Left kidney (tissue), 2 donors: Measurements from ENCODE around the gene SH2D3C. TPM values are rescaled to one million over a fixed set of nuclear protein-coding genes. Genes with fewer than 3 reads are reported as not detected.
"Not testable (repeated sequence)": the region's sequence is repeated elsewhere in the genome, so short reads cannot be mapped to it uniquely, and the experiment has no call there.

Experiments used
- DNase-seq: peaks from one replicate; pipeline ENCODE4 v3.0.0-alpha.2; 2013
- polyA plus RNA-seq: library from polyadenylated mRNA; unstranded; fragments of 120-200 nt; gene quantifications from one replicate; pipeline ENCODE4 v1.2.1, GENCODE V29; 2013; ENCODE audit not compliant: insufficient read length

The SH2D3C gene
- polyA plus RNA-seq, 1 donor = 11.2 TPM

DNA sequence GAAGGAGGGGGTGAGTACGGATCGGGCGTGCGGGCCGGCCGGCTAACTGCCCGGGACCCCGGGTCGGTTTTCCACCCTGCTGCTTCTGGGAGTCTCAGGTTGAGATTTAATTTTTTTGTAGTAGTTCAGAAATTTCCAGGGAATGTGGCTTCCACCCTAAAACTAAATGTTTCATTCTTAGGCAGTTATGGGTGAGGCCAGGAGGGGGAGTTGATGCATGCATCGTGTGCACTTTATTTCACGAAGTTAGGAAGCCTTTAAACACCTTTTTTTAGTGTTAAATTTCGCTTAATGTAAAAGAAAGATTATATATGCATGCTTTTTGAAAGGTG lies 8.3 kb upstream of the SH2D3C start:
- no peak for DNase-seq

GRCh38 chr9:127785933-127786772 lies 7.7 kb upstream of the SH2D3C start, which contains the start of gene CDK9:
TSS of gene CDK9 (plus strand) at chr9:127786034. CDS start at chr9:127786149, 115 bp downstream.
- peak; percentile 90 for DNase-seq

GRCh38 chr9:127785023-127785932 lies 6.8 kb upstream of the SH2D3C start:
- DNase-seq = peak; percentile 88

GRCh38 chr9:127783111-127784008 lies 4.9 kb upstream of the SH2D3C start:
- DNase-seq = no peak

DNA sequence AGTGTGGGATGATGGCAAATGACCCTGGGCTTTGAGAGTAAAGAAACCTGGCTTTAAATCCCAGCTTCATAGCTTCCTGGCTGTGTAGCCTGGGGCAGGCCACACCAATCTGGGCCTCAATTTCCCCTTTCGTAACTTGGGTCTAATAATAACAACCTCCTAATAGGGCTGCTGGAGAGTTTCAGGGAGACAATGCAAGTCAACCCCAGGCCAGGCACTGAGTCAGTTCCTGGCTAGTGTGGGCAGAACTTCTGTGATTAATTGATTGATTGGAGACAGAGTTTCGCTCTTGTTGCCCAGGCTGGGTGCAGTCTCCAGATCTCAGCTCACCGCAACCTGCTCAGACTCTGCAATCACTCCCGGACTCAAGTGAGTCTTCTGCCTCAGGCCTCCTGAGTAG lies 3.3 kb upstream of the SH2D3C start:
- DNase-seq = no peak

DNA sequence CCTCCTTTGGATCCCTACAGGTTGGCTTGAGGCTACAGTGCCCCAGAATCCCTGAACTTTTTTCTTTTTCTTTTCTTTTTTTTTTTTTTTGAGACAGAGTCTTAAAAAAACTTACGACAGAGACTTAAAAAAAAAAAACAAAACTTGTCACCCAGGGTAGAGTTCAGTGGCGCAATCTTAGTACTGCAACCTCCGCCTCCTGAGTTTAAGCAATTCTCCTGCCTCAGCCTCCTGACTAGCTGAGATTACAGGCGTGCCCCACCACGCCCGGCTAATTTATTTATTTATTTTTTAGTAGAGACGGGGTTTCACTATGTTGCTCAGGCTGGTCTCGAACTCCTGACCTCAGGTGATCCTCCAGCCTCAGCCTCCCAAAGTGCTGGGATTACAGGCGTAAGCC lies 2.4 kb upstream of the SH2D3C start:
- not testable (repeated sequence) for DNase-seq

DNA sequence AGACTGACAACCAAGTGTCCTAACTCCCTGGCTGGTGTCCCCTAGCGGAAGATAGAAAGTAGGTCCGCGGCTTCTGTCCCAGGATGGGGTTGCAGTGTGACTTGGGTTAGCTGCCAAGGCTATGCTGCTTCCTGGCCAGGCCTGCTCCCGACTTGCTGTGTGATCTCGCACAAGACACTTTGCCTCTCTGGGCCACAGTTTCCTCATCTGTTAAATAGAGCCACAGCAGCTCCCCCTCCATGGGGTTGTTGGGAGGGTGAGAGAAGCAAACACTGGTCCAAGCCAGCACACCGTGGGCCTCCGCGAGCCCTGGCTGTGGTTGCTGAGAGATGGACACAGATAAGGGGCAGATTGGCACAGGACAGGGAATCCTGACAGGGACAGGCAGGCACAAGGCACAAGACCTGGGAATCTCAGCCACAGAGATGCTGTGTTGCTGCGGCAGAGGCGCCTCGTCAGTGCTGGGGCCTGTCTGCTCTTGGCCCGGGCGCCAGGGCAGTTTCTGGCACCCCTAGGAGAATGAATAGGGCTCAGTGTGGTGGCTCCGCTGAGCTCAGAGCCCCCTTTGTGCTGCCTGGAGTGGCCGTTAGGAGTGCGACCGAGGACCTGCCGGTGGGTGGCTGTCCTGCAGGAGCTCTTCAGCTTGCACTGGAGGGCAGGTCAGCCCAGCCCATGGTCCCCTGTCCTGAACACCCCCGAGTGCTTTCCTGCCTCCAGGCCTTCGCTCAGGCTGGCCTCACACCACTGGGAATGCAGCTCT lies 1.8 kb upstream of the SH2D3C start:
- no peak for DNase-seq

- no peak for DNase-seq
Observed at GRCh38 chr9:127779136-127779981, 893 bp upstream of the SH2D3C start.

DNA sequence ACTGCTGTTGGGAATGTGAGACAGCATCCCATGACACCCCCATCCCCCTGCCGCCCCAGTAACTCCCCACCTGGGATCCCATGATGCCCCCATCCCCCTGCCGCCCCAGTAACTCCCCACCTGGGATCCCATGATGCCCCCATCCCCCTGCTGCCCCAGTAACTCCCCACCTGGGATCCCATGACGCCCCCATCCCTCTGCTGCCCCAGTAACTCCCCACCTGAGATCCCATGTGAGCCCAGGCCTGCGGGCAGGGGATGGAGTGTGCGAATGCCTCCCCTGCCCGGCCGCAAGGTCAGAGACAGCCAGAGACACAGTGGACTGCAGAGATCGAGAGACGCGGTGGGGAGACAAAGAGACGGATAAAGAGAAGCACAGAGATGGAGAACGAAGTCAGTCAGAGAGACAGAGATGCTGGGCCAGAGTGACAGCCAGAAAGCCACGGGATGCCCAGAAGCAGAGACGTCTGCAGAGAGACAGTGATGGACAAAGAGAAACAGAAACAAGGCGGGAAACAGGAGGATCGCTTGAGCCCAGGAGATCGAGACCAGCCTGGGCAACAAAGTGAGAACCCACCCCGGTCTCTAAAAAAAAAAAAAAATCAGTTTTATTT lies 992 bp downstream of the SH2D3C start:
- no peak for DNase-seq

GRCh38 chr9:127776924-127777289 lies 1.6 kb downstream of the SH2D3C start:
- no peak for DNase-seq

DNA sequence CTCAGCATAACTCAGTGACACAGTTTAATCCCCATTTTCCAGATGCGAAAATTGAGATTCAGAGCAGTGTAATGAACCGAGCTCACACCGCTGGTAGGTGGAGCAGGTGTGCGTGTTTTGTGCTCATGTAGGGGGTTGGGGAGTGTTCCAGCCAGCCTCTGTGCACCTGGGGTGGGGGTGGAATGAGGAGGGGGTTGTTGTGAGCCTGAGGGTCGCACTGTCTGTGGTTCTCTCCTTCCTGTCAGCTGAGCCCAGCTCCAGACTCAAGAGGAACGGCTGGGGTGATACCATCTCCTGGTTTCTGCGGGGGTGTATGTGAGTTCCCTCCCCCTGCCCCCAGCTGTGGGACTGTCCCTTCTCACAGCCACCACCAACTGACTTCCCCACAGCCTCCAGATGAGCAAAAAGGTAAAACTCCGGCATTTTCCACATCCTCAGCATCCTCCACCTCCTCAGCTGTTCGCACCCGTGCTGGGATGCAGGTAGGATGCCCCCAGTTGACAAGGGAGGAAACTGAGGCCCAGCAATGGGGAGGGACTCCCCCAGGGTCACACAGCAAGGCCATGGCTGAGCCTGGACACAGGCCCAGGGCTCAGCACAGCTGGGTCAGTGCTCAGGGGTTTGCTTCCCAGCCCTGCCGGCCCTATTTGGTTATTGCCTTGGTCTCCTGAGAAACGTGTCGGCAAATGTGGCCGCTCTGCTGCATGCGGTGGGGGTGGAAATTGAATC lies 2.1 kb downstream of the SH2D3C start:
- DNase-seq = no peak

DNA sequence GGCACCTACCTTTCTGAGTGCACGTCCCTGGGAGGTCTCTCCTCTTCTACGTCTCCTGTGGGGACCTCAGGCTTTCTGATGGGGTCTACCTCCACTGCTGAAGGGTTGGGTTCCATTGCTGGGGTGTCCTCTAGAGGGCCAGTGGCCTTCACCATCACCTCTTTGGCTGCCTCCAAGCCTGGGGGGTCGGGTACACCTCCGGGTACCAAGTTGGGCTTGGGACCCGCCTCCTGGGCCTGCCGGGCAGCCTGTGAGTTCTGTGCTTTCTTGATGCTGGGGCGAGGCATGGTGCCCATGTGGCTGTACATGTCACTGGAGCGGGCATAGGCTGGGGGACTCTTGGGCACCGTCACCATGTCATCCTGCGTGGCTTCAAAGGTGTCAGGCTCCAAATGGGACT lies 4.5 kb downstream of the SH2D3C start:
- DNase-seq = no peak

GRCh38 chr9:127773272-127773671 lies 5.2 kb downstream of the SH2D3C start:
- DNase-seq = no peak

DNA sequence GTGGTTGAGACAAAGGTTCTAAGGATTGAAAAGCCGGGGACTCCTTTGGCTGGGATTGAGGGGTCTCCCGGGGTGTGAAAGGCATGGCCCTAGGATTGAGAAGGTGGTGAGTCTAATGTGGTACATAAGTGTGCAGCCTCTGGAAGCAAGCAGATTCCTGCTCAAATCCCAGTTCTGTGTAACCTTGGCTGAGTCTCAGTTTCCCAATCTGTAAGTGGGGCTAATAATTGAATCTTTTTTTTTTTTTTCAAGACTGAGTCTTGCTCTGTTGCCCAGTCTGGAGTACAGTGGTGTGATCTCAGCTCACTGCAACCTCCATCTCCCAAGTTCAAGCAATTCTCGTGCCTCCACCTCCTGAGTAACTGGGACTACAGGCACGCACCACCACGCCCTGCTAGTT lies 5.9 kb downstream of the SH2D3C start:
- DNase-seq = no peak

- no peak for DNase-seq
Observed at GRCh38 chr9:127771570-127772189, 6.8 kb downstream of the SH2D3C start.

DNA sequence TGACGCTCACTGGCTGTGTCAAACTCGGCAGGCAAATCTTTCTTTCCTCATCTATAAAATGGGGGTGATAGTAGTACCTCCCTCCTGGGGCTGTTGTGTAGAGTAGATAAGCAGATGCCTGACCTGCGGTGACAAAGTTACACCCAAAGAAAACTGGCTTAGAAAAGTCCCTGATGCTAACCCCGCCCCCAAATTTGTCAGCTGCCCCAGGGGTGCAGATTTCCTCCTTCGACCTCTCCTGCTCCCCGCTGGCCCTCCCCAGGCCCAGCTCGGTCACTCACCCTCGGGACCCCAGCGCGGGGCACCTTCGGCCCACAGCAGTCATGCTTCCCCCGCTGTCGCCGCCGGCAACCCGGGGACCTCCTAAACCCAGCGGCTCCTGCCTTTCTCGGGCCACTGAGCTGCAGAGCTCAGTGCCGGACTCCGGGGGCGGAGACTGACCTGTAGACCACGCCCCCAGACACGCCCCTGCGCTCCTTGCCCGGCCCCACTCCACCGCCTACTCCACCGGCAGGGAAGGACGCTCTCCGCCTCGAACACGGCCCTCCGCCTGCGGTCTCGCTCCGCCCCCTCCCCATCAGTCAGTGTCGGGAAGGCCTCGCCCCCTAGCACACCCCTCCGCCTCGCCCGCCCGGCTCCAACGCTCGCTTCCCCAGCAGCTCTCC lies 7.4 kb downstream of the SH2D3C start:
- DNase-seq = peak; percentile 95

GRCh38 chr9:127770583-127770904 lies 7.9 kb downstream of the SH2D3C start:
- no peak for DNase-seq

DNA sequence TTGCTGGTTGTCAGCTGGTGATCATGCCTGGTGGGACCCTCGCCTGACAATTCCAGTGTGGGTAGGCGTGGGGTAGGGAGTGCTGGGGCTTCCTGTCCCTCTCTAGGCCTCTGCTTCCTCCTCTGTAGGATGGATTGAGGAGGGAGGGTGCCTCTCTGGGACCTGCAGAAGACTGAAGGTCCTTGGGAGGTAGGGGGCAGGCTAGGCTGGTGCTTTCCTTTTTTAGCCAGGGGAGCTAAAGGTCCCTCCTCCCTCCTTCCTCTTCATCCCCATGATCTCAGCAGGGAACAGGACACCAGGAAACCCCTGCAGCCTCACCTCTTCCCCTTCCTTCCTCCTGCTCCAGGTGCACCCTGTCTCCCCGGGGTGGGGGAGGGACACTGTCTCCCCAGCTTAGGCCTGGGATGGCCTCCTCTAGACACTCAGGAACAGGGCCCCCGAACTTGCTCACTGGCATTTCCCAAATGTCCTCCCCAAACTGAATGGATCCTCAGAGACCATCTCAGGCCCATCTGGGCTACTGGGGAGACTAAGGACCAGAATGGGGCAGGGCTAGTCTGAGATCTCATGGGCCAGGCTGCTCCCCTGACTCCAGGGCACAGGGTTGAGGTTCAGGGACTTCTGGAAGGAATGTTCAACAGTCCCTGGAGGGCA lies 8.4 kb downstream of the SH2D3C start:
- no peak for DNase-seq
